GM19025 (cell line): ENCODE results near the gene PCED1B.

Source experiments
- ATAC-seq: cut with Tn5 transposase; IDR thresholded peaks from one replicate; pipeline ENCODE4 v1.9.1; 2021; ENCODE audit warnings: mild to moderate bottlenecking, low read depth, moderate library complexity; ENCODE audit not compliant: unreplicated experiment

Gene PCED1B

DNA sequence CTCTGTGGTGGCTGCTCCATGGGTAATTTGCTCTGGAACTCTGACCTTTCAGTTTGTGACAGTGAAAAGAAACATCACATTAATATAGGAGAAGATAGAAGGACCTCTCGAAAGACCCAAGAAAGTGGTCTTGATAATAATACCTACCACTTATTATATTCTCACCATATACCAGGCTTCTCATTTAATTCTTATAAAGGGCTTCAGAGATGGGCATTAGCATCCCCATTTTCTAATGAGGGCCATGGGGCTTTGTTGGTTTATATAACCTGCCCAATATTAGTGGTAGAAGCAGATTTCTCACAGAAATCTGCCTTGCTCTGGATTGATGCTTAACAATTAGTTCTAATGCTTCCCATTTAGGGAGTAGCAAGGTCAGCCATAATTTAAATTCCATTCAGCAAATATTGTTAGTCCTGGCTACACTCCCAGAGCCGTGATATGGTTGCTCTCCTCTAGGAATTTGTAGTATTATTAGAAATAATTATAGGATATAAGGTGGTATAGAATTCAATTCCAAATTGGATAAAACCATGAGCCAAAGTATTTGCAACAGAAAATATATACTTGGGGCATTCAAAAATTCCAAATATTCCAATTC is 7.8 kb downstream of the PCED1B start:
- ATAC-seq: no peak

DNA sequence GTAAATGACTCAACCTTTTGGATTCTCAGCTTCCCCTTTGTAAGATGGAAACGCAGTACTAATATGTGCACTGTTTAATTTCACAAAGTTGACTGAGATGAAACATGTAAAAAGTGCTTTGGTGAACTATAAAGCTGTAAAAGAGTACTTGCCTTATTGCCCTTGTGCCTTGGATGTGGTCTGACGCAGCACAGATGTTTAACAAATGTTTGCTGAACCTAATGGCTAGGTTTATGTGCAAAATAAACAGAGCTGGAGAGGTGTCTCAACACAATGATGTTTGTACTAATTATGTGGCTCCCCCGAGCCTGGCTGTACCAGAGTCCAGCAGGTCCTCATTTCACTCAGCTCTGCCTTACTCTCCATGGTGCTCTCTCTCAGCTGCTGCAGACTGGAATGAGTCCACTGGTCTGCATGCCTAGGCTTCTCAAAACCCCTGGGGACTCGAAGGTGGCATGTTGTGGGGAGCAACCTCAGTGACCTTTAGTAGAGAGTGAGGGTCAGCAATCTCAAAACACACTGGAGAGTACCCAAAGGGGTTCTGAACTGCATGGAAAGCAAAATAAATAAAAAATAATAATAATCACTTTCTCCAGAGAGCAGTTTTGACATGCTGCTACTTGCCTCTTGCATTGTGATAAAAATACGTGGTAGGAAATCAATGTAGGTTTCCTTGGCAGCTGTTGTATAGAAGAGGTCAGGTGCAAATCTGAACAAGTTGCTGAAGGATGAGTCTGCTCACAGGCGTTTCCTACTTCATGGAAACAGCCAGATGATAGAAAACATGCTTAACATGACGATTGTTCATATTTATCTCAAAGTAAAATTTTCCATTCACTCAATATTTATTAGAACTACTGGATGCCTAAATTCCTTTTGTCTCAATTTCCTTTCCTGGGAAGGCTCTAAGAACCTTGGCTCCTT is 8.9 kb downstream of the PCED1B start:
- no peak for ATAC-seq

DNA sequence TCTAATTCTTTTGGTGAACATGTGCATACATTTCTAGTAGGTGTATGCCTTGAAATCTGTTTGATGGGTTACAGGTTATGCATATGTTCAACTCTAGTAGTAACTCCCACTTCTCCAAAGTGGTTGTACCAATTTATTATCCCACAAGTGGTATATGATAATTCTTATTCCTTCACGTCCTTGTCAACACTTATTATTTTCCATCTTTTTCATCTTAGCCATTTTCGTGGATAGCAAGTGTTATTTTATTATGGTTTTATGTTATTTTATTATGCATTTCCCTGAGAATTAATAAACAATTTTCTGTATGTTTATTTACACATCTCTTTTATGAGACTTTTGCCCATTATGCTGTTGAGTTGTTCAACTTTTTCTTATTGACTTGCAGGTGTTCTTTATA is 11.6 kb downstream of the PCED1B start:
- ATAC-seq: no peak

DNA sequence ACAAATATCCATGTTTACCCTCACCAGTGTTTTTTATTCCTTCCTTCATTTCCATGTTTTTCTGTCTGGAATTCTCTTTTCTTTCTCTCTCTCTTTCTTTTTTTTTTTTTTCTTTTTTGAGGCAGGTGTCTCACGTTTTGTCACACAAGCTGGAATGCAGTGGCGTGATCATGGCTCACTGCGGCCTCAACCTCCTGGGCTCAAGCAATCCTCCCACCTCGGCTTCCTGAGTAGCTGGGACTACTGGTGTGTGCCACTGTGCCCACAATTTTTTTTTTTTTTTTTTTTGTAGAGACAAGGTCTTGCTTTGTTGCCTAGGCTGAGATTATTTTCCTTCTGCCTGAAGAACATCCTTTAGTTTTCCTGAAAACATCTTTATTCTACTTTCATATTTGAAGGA is 15.4 kb downstream of the PCED1B start:
- ATAC-seq: no peak

DNA sequence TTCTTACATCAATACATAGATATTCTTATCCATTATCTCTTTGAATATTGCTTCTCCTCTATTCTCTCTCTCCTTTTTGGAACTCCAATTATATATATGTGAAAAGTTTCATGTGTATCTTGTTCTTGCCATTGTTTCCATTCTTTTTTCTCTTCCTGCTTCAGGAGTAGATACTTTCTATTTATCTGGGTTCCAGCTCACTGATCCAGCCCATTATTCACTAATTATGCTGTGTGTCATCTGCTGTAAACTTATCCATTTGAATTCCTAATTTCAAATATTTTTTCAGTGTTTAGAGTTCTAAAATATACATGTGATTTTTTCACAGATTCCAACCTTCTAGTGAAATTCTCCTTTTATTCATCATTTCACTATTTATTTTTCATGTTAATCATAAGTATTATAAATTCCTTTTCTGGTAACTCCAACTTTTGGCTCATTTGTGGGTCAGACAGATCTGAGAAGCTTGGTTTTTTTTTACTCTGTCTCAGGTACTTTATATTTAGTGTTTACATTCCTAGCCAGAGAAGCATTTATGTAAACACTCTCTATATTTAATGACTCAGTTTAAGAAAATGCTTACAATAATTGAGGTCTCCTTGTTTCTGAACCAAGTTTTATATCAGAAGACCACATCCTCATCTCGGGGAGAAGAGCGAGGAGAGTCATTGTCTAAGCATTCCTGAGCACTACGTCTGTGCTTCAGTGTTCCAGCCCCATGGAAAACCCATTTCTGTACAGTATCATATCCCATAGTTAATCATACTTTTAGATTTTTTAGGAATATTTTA is 16.2 kb downstream of the PCED1B start:
- ATAC-seq: no peak

DNA sequence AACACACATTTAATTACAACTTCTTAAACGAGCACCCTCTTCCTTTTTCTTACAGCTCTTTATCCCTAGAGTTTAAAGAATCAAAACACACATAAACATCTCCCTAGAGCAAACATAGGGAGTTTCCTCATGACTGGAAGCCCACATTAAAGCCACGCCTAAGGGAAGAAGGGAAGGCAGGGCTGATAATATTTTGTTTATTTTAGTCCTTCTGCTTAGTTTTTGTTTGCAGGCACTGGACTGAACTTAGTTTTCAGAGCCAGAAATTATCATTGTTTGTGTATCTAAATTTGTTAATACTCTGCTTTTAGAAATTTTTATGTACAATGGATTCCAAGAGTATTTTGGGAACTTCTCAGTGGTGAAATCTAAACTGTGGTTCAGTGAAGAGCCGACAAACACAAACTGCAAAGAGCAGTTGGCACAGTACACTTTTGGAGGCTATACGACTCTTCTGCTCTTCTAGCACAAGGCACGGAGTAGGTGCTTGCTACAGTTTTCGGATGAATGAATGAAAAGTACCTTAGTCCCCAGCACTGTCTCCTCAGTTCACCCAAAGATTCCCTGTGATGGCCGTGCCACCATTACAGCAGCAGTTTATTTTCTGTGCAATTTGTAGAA is 18.0 kb downstream of the PCED1B start:
- no peak for ATAC-seq

DNA sequence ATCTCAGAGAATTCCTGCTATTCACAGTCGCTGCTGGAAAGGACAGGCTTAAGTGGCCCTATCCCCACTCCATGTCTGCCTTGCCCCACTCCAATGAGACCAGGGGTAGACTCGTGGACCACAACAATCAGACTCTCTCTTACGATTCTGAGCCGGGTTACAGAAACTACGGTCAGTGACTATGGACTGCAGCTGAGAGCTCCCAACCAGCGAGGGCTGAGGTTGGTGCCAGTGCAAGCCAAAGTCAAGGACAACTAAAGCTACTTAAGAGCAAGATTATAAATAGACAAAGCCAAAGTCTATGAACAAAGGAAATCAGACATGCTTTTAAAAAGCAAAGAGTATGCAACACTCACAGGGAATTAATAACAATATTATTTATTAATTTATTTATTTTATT is 18.7 kb downstream of the PCED1B start:
- no peak for ATAC-seq

DNA sequence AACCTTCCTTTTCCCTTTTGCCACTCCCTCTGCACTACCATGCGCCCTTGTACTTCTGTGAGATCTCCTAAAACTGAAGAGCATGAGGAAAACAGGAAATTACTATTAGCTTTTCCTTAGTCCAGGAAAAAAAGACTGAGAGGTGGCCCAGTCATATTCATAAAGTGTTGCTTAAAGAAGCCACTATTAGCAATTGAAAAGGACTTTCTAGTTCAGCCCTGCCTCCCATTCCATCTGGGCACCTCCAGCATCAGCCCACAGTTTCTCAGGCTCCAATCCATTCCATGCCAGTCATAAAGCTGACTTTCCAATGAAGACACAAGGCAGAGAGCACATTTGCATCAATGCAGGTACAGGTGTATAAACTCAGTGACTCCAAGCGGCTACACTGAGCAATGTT is 20.2 kb downstream of the PCED1B start:
- ATAC-seq: no peak

DNA sequence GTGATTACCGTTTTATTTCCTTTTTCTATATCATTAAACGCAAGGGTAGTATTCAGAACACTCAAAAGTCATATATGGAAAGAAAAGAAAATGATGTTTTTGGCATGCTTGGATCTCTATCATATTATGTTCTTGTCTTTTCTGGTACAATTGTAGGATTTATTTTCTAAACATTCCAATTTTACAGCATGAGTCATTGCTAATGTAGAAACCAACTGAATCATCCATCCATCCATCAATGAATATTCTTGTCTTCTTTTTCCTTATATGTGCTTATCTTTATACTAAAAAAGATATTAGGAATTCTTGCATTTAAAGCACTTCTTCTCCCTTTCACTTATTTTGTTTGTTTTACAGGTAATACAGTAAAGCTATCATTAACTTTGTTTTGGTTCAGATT is 20.7 kb downstream of the PCED1B start:
- no peak for ATAC-seq

DNA sequence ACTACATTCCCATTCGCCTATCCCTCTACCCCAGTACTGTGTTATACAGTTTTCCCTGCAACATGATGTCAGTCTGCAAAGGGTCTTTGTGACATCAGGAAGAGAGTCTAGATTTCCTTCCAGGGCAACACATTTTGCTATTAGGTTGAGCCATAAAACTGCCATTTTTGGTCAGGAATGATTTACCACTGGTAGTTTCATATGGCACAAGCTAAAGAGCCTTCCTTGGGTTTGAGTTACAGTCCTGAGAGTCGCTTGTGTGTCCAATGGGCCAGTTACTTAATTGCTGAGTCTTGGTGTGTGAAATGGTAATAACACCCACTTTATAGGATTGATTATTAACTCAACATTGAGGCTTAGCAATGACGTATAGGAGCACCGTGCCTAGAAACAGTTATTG is 23.0 kb downstream of the PCED1B start:
- no peak for ATAC-seq

- no peak for ATAC-seq
These were observed 23.6 kb downstream of the PCED1B start for GRCh38 chr12:47102845-47103651.

DNA sequence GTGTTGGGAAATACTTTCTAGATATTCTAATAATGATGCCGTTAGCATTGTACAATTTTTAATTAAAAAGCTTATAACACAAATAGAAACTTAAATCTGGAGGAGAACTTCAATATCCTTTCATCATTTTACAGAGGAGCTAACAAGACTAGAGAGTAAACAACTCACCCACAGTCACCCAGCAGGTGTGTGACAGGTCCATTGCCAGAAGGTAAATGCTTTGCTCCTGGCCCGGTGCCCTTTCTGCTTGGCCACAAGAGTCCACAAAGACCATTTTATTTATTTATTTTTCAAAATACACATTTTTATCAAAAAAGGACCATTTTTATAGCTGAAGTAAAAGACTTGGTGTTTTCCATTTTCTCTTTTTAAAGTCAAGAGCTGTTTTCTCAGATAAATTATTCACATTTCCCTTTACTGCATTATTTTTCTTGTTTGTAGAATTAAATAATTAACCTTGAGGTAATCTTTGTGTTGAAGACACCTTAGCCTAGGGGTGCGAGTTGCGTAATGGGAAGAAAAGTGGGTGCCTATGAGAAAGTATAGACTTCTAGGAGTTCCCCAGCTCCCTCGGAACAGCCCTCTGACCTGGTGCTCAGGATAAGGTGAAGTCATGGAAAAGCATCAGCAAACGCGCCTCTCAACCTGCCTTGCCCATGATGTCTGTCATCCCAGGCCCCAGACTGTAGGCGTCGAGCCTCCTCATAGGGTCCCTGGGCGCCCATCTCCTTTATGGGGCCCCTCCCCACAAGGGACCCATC is 26.7 kb downstream of the PCED1B start:
- ATAC-seq: no peak

- no peak for ATAC-seq
These were observed 28.0 kb downstream of the PCED1B start for GRCh38 chr12:47107446-47107845.

DNA sequence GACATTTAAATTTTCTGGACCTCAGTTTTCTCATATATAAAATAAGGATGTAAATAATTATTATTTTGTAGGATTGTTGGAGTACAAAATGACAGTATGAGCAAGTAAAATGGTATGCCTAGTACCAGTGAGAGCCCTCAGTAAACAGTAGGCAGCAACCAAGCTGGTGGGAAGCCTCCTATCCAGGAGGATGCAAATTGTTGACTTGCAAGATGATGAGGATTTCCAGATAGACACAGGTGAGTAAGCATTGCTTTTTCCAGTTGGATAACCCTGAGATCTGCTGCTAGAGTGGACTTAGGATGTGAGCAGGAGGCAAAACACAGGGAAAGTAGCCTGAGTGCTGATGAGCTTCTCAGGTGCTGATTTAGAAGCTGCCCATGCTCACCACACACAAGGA is 28.5 kb downstream of the PCED1B start:
- no peak for ATAC-seq

GRCh38 chr12:47110011-47110541 is 30.7 kb downstream of the PCED1B start:
- no peak for ATAC-seq

DNA sequence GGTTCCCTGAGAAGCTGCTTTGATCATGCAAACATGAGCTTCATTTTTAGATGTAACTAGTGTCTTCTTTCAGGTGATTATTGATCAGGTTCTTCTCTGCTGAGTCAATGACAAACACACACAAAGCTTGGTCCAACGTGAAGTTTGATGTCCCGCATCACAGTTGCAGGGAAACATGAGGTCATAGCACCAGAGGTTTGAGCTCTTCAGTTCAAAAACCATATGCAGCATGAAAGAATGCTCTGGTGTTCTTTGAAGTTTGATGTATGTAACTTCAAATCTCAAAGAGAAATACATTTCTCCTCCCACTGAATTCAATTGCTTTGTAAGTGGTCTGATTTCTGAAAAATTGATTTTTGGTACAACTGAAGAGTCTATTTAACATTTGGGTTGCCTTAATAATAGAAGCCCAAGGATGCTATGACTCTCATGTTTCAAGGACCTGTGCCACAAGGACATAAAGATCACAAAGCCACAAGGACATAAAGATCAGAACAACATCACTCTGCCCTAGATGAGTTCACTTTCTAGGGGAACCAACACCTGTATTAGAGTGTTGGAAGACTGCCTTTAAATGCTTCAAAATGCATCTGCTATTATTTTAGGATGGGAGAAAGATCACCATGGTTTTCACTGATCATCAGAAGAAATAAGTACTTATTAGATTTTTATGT is 31.4 kb downstream of the PCED1B start:
- no peak for ATAC-seq

DNA sequence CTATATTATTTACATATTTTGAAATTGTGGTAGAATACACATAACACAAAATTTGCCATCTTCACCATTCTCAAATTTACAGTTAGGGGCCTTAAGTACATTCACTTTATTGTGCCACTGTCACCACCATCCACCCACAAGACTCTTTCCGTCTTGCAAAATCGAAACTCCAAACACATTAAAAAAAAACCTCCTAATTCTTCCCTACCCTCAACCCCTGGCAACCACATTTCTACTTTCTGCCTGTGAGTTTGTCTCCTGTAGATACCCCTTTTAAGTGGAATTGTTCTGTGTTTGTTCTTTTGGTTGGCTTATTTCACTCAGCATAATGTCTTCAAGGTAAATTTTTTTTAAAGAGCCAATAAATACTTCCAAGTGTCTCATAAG is 32.0 kb downstream of the PCED1B start:
- no peak for ATAC-seq

DNA sequence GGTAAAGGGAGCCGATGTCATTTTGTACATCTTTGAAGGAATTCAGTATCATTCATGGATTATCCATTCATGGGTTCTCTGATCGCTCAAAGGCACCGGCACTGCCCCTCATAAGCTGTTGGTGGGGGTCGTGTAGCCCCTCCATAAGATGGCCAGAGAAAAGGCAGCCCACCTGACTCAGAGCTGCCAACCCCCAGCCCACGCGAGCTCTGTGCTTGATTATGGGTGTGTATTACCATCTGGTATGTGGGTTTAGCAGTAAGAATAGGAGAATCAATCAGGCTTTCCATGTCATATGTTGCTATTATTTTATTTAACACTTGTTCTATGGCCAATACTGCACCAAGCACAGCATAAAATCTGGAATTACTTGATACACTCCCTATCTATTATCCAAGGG is 32.4 kb downstream of the PCED1B start:
- no peak for ATAC-seq

- no peak for ATAC-seq
These were observed 33.3 kb downstream of the PCED1B start for GRCh38 chr12:47112679-47113078.
